ENCODE data around the gene CDH5.

The CDH5 gene

GRCh38 chr16:66364117-66364958 is 2.2 kb upstream of the CDH5 start:
- TF ChIP-seq REST (IDR thresholded peaks at IDR 0.05; ENCODE audit: insufficient read depth in 1 of 2, low read depth in 2 of 2, low read length in 2 of 2) (no peak), POLR2AphosphoS5 (IDR thresholded peaks at IDR 0.05; ENCODE audit: low read depth, low read length) (no peak), TAF1 (IDR thresholded peaks at IDR 0.05; ENCODE audit: borderline replicate concordance, insufficient read depth, low read length) (no peak)

GRCh38 chr16:66364959-66365306 is 1.6 kb upstream of the CDH5 start:
- no peak for TF ChIP-seq SIN3A (IDR thresholded peaks at IDR 0.05; ENCODE audit: borderline replicate concordance, insufficient read depth, low read length)
- TF ChIP-seq POLR2AphosphoS5 (IDR thresholded peaks at IDR 0.05; ENCODE audit: low read depth, low read length): no peak
- TF ChIP-seq FOXP2 (optimal IDR thresholded peaks at IDR 0.05; ENCODE audit: borderline replicate concordance, extremely low read depth, extremely low read length, insufficient read depth): no peak
- TF ChIP-seq REST (IDR thresholded peaks at IDR 0.05; ENCODE audit: insufficient read depth in 1 of 2, low read depth in 2 of 2, low read length in 2 of 2): no peak
- no peak for TF ChIP-seq TAF1 (IDR thresholded peaks at IDR 0.05; ENCODE audit: borderline replicate concordance, insufficient read depth, low read length)

- no peak for TF ChIP-seq TAF1 (IDR thresholded peaks at IDR 0.05; ENCODE audit: borderline replicate concordance, insufficient read depth, low read length)
- TF ChIP-seq POLR2AphosphoS5 (IDR thresholded peaks at IDR 0.05; ENCODE audit: low read depth, low read length): no peak
- no peak for TF ChIP-seq FOXP2 (optimal IDR thresholded peaks at IDR 0.05; ENCODE audit: borderline replicate concordance, extremely low read depth, extremely low read length, insufficient read depth)
- no peak for TF ChIP-seq SIN3A (IDR thresholded peaks at IDR 0.05; ENCODE audit: borderline replicate concordance, insufficient read depth, low read length)
- TF ChIP-seq REST (IDR thresholded peaks at IDR 0.05; ENCODE audit: insufficient read depth in 1 of 2, low read depth in 2 of 2, low read length in 2 of 2): no peak
Measured at GRCh38 chr16:66365651-66366050, 840 bp upstream of the CDH5 start.

DNA sequence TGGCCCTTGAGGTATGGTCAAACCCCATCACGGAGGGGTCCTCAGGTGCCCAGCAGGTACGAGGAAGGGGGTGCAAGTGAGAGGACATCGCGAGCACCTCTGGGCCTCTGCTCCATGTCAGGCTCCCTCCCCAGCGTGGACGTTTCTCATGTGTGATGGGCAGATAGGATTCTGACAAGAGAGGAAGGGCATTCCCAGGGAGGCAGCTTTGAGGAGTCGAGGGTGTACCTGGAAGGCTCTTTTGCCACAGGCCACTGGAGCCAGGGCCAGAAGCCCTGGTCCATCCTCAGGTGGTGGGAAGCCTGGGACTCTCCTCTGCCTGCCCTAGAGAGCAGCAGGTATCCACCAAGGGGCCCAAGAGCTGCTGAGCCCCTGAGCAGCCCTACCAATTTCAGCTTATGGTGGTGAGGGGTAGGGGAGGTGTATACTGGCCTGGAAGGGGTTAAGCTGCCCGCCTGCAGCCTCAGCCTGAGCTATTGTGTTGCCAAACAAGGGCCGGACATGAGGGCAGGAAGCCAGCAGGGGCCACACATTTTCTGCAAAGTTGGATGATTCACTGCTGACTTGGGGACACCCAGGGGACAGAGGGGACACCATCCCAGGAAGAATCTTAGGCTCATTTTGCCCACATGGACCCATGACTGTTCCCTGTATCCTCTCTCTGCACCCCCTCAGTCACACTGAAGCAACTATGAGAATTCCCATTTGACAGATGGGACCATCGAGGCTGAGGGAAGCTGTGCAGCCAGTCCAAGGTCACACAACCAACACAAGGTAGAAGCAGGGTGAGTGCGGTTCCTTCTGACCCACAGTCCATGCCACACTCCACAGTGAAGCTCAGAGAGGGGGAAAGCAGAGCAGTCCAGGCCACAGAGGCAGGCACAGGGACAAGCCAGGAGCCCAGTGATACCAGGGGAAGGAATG is 1.7 kb downstream of the CDH5 start:
- TF ChIP-seq SIN3A (IDR thresholded peaks at IDR 0.05; ENCODE audit: borderline replicate concordance, insufficient read depth, low read length) (no peak), FOXP2 (optimal IDR thresholded peaks at IDR 0.05; ENCODE audit: borderline replicate concordance, extremely low read depth, extremely low read length, insufficient read depth) (peak; percentile 69), REST (IDR thresholded peaks at IDR 0.05; ENCODE audit: insufficient read depth in 1 of 2, low read depth in 2 of 2, low read length in 2 of 2) (no peak)

All from PFSK-1 (cell line).